Measurements from ENCODE around the gene TUBD1. TPM values are rescaled to one million over a fixed set of nuclear protein-coding genes. Genes with fewer than 3 reads are reported as not detected.
"Not testable (repeated sequence)": the region's sequence is repeated elsewhere in the genome, so short reads cannot be mapped to it uniquely, and the experiment has no call there.

Gene TUBD1, protein sequence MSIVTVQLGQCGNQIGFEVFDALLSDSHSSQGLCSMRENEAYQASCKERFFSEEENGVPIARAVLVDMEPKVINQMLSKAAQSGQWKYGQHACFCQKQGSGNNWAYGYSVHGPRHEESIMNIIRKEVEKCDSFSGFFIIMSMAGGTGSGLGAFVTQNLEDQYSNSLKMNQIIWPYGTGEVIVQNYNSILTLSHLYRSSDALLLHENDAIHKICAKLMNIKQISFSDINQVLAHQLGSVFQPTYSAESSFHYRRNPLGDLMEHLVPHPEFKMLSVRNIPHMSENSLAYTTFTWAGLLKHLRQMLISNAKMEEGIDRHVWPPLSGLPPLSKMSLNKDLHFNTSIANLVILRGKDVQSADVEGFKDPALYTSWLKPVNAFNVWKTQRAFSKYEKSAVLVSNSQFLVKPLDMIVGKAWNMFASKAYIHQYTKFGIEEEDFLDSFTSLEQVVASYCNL
- total RNA-seq = 10 to 100 TPM in 1 of 2 experiments, 1 to 10 TPM in 1; 7.9 to 11.1 TPM

DNA sequence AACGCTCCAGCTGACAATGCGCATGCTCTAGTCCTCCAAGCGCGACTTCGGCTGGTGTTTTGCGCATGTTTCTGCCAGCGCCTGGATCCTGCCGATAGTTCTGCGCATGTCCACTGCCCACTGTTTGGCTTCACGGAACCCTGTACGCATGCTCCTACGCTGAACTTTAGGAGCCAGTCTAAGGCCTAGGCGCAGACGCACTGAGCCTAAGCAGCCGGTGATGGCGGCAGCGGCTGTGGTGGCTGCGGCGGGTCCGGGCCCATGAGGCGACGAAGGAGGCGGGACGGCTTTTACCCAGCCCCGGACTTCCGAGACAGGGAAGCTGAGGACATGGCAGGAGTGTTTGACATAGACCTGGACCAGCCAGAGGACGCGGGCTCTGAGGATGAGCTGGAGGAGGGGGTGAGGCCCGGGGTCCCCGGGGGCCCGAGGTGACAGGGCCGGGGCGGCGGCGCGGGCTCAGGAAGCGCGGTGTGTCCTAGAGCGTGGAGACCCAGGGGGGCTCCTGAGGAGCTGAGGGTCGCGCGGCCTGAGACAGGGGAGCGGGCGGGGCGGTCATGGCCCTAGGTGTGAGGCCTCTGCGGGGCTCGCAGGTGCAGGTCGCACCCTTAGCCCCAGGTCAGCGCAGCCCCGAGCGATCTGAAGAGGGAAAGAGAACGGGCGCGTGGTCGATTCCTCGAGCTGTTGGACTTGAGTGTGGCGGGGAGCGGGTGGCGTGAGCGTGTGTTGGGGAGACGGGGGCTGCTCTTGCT lies at the start of gene TUBD1, which contains the start of gene RPS6KB1:
Gene TUBD1, minus strand, starts transcription at position 20 of the 752 bp plus-strand sequence. CDS start 1,941 bp downstream, outside the sequence.
Gene RPS6KB1, plus strand, starts transcription at position 198 of the 752 bp plus-strand sequence. Its CDS starts 64 bp downstream, at position 262.
- H3K27me3 Mint-ChIP-seq = no peaks in the 10 kb centered on the region
- ChIA-PET CTCF (interaction anchor here (1.5 to 2.9 kb wide), 4 partner anchors 16 to 145 kb away, joined by 3 to 11 read pairs (median 6); no protein-coding TSS in a partner anchor), POLR2A (interaction anchor here (0.5 to 3.9 kb wide), 25 partner anchors 8 to 322 kb away, joined by 3 to 23 read pairs (median 4); partner anchors contain the start of genes CLTC, PTRH2 and VMP1)
- H3K27ac Mint-ChIP-seq = peak within 1 kb of the TSS; percentile 98
- H3K4me1 Mint-ChIP-seq (ENCODE audit: low read depth) = peaks cover 42% of the 10 kb centered on the region
- intact Hi-C loops (cut with micrococcal nuclease) = no loop called here
- peak; percentile 98 for DNase-seq
- H3K4me3 Mint-ChIP-seq = peak within 1 kb of the TSS; percentile 93
- H3K36me3 Mint-ChIP-seq (ENCODE audit: low read depth) = peaks cover 30% of the 10 kb centered on the region
- no peaks in the 10 kb centered on the region for H3K9me3 Mint-ChIP-seq
- TF ChIP-seq, protein P1, sequence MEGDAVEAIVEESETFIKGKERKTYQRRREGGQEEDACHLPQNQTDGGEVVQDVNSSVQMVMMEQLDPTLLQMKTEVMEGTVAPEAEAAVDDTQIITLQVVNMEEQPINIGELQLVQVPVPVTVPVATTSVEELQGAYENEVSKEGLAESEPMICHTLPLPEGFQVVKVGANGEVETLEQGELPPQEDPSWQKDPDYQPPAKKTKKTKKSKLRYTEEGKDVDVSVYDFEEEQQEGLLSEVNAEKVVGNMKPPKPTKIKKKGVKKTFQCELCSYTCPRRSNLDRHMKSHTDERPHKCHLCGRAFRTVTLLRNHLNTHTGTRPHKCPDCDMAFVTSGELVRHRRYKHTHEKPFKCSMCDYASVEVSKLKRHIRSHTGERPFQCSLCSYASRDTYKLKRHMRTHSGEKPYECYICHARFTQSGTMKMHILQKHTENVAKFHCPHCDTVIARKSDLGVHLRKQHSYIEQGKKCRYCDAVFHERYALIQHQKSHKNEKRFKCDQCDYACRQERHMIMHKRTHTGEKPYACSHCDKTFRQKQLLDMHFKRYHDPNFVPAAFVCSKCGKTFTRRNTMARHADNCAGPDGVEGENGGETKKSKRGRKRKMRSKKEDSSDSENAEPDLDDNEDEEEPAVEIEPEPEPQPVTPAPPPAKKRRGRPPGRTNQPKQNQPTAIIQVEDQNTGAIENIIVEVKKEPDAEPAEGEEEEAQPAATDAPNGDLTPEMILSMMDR (IDR thresholded peaks at IDR 0.05) = no peak
- ATAC-seq = peak; percentile 98

DNA sequence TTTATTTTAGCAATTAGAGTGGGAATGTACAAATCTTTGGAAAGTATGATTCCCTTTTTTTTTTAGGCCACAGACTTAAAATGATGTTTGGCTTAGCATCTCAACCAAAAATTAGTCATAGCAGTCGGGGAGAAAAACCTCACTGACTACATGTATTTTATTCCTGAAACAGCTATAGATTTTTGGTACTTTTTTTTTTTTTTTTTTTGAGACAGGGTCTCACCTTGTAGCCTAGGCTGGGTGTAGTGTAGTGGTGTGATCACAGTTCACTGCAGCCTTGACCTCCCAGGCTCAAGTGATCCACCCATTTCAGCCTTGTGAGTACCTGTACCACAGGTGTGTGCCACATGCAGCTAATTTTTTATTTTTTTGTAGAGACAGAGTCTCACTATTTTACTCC lies 48.4 kb upstream of the TUBD1 start:
- Mint-ChIP-seq H3K9me3 (no peaks in the 10 kb centered on the region), H3K4me1 (ENCODE audit: low read depth) (peaks cover 37% of the 10 kb centered on the region), H3K36me3 (ENCODE audit: low read depth) (peaks cover 55% of the 10 kb centered on the region), H3K4me3 (no peak overlapping the region), H3K27ac (peak overlapping the region; percentile 91), H3K27me3 (no peaks in the 10 kb centered on the region)
- POLR2A ChIA-PET = interaction anchor here (0.9 to 1.5 kb wide), 3 partner anchors 24 to 109 kb away, joined by 3 to 6 read pairs (median 3); partner anchors contain the start of gene RNFT1
- CTCF ChIA-PET = no interaction called here
- intact Hi-C loops (cut with micrococcal nuclease) = no loop called here
- peak; percentile 56 for ATAC-seq
- TF ChIP-seq, protein P1 (IDR thresholded peaks at IDR 0.05) = no peak
- no peak for DNase-seq

DNA sequence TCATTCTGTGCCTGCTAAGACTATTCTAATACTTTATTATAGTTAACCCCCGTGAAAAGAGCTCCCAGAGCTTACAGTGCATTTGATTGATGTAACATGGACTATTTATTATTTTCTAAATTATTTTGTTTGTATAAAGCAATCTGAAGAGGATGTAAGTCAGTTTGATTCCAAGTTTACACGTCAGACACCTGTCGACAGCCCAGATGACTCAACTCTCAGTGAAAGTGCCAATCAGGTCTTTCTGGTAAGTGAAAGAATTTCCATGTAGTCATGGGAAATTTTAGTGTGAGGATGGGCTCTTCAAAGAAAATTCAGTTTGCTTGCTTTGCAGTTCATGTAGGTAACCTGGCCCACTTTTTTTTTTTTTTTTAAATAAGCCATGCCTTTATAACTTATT lies 48.0 kb upstream of the TUBD1 start:
- POLR2A ChIA-PET = interaction anchor here (0.9 to 1.5 kb wide), 3 partner anchors 24 to 108 kb away, joined by 3 to 6 read pairs (median 3); partner anchors contain the start of gene RNFT1
- ATAC-seq; H3K9me3 Mint-ChIP-seq; CTCF ChIA-PET; H3K4me3 Mint-ChIP-seq; intact Hi-C loops (cut with micrococcal nuclease); H3K27me3 Mint-ChIP-seq: not testable (repeated sequence)
- Mint-ChIP-seq H3K27ac (peak overlapping the region; percentile 91), H3K4me1 (ENCODE audit: low read depth) (peaks cover 33% of the 10 kb centered on the region), H3K36me3 (ENCODE audit: low read depth) (peaks cover 53% of the 10 kb centered on the region)
- peak; percentile 54 for DNase-seq

DNA sequence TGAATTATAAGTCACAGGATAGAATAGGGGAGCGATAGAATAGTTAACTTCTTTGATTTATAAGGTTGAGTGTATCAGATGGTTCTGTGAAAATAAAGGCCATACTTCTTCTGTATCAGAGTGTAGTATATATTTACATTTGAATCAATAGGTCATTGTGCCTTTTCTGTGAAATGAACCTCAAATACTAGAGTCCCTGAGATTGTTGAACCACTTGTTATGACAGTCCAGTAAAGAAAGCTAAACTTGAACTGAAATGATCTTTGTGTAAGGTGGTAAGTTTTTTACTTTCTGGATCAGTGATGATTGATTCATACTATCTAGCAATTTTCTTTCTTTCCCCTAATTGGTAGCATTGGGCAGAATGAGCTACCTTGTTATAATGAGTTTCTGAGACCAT lies 40.6 kb upstream of the TUBD1 start:
- H3K9me3 Mint-ChIP-seq; H3K4me1 Mint-ChIP-seq (ENCODE audit: low read depth); ATAC-seq; intact Hi-C loops (cut with micrococcal nuclease); POLR2A ChIA-PET; H3K27me3 Mint-ChIP-seq; H3K4me3 Mint-ChIP-seq; DNase-seq: not testable (repeated sequence)
- Mint-ChIP-seq H3K36me3 (ENCODE audit: low read depth) (peaks cover 54% of the 10 kb centered on the region), H3K27ac (peak overlapping the region; percentile 45)
- CTCF ChIA-PET = interaction anchor here (1.2 to 1.9 kb wide), 2 partner anchors 17 to 103 kb away, joined by 3 to 5 read pairs; no protein-coding TSS in a partner anchor

DNA sequence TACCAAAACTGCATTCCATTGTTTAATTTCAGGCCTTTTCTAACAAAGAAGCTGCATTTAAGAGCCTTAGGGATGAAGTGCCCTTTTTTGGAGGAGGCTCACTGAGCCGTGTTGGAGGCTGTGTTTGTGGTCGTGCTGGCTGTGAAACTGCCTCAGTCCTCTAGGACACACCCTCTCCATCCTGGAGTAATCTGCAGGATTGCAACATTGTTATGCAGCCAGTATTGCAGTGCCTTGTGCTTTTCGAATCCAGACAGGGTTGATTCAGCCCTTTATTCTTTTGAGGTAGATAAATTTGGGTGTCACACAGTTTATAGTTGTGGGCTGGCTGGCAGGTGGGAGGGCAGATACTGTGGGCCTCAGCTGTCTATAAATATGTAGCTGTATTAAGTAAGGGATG lies 38.0 kb upstream of the TUBD1 start:
- intact Hi-C loops (cut with micrococcal nuclease); ATAC-seq; DNase-seq; H3K4me3 Mint-ChIP-seq; H3K27me3 Mint-ChIP-seq; H3K4me1 Mint-ChIP-seq (ENCODE audit: low read depth); H3K9me3 Mint-ChIP-seq; POLR2A ChIA-PET; CTCF ChIA-PET: not testable (repeated sequence)
- Mint-ChIP-seq H3K27ac (peak overlapping the region; percentile 34), H3K36me3 (ENCODE audit: low read depth) (peaks cover 41% of the 10 kb centered on the region)

DNA sequence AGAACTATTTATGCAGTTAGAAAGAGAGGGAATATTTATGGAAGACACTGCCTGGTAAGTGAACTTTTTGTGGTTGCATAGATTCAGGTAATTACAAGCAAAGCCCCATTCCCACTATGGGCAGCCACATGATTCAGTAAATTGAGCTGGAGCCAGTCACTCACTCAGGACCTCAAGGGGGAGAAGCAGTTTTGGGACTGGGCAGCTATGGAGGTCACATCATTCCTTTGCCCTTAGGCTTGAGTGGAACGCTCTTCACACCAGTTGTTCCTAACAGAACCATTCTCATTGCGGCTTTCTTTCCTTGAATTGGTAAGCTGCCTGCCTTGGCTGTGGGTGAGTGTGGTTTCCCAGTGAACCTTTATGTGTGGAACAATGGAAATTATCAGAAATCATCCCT lies 37.4 kb upstream of the TUBD1 start:
- intact Hi-C loops (cut with micrococcal nuclease); H3K4me1 Mint-ChIP-seq (ENCODE audit: low read depth); H3K9me3 Mint-ChIP-seq; H3K27me3 Mint-ChIP-seq; H3K27ac Mint-ChIP-seq; H3K4me3 Mint-ChIP-seq; DNase-seq; ATAC-seq: not testable (repeated sequence)
- ChIA-PET CTCF (interaction anchor here (0.9 kb wide), 1 partner anchor 28 kb away, joined by 3 read pairs; no protein-coding TSS in a partner anchor), POLR2A (interaction anchor here (0.7 kb wide), 1 partner anchor 227 kb away, joined by 3 read pairs; no protein-coding TSS in a partner anchor)
- peaks cover 41% of the 10 kb centered on the region for H3K36me3 Mint-ChIP-seq (ENCODE audit: low read depth)

DNA sequence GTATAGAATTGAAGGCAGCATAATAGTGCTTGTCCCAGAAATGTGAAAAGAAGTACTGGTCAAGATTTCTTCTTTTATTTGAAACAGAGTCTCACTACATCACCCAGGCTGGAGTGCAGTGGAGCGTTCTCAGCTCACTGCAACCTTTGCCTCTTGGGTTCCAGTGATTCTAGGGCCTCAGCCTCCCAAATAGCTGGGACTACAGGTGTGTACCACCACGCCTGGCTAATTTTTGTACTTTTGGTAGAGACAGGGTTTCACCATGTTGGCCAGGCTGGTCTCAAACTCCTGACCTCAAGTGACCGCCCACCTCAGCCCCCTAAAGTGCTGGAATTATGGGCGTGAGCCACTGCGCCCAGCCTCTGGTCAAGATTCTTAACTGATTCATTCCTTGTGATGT lies 27.9 kb upstream of the TUBD1 start:
- ATAC-seq; H3K9me3 Mint-ChIP-seq; intact Hi-C loops (cut with micrococcal nuclease); DNase-seq; H3K27ac Mint-ChIP-seq; H3K27me3 Mint-ChIP-seq; H3K4me3 Mint-ChIP-seq; POLR2A ChIA-PET; H3K4me1 Mint-ChIP-seq (ENCODE audit: low read depth): not testable (repeated sequence)
- CTCF ChIA-PET = interaction anchor here (1.4 kb wide), 1 partner anchor 173 kb away, joined by 3 read pairs; no protein-coding TSS in a partner anchor
- H3K36me3 Mint-ChIP-seq (ENCODE audit: low read depth) = peaks cover 31% of the 10 kb centered on the region

Measured in activated CD8-positive, alpha-beta T cell treated with anti-CD3 and anti-CD28 coated beads for 36 hours (primary cell).